ENCODE data around the gene GLDN. TPM values are rescaled to one million over a fixed set of nuclear protein-coding genes. Genes with fewer than 3 reads are reported as not detected.

The GLDN gene
- total RNA-seq, 1 experiment from 2014 or later: 0.15 TPM

DNA sequence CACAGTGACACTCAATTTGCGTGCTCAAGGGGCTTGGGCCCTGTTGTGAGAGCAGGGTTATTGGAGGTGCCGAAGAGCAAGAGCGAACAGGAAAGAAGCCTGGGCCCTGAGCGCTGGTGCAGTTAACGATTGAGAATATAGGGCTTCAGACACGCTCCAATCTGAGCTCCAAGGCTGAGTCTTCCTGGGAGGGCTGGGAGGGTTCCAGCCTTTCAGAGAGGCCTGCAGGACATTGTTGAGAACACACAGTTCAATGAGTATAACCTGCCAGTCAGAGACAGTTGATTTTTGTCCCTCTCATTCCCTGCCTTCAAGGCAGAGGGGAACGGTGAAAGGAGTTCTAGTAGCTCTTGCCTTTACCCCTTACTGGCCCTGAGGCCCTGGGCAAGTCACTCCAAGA lies 47.3 kb downstream of the GLDN start:
- CTCF ChIA-PET: no interaction called here
- POLR2A ChIA-PET (ENCODE audit: unreplicated experiment): no interaction called here
- no peaks in the 10 kb centered on the region for H3K9me3 ChIP-seq (ENCODE audit: low read length)
- ATAC-seq (no peak), DNase-seq (no peak)
- H3K27ac ChIP-seq (ENCODE audit: low read length): no peak overlapping the region
- no TSS peak for BruUV-seq (replicated peaks)
- H3F3A ChIP-seq (ENCODE audit: low read length, unreplicated experiment): no peaks in the 10 kb centered on the region
- H3K9ac ChIP-seq (ENCODE audit: low read length): no peak overlapping the region
- intact Hi-C loops (cut with micrococcal nuclease): no loop called here
- no peaks in the 10 kb centered on the region for H3K27me3 ChIP-seq (ENCODE audit: low read length)
- no peak overlapping the region for H3K4me2 ChIP-seq (ENCODE audit: low read length)
- no peaks in the 10 kb centered on the region for H3K9me2 ChIP-seq (replicated peaks; ENCODE audit: low read length)
- no peaks in the 10 kb centered on the region for H3K79me2 ChIP-seq (ENCODE audit: low read length)
- no peak overlapping the region for H2AFZ ChIP-seq (ENCODE audit: low read length)
- TF ChIP-seq, protein P1, sequence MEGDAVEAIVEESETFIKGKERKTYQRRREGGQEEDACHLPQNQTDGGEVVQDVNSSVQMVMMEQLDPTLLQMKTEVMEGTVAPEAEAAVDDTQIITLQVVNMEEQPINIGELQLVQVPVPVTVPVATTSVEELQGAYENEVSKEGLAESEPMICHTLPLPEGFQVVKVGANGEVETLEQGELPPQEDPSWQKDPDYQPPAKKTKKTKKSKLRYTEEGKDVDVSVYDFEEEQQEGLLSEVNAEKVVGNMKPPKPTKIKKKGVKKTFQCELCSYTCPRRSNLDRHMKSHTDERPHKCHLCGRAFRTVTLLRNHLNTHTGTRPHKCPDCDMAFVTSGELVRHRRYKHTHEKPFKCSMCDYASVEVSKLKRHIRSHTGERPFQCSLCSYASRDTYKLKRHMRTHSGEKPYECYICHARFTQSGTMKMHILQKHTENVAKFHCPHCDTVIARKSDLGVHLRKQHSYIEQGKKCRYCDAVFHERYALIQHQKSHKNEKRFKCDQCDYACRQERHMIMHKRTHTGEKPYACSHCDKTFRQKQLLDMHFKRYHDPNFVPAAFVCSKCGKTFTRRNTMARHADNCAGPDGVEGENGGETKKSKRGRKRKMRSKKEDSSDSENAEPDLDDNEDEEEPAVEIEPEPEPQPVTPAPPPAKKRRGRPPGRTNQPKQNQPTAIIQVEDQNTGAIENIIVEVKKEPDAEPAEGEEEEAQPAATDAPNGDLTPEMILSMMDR (conservative IDR thresholded peaks at IDR 0.05; ENCODE audit: low read depth, low read length): no peak
- no peak for TF ChIP-seq EZH2 (IDR thresholded peaks at IDR 0.05; ENCODE audit: low read length, unreplicated experiment)
- no peak for TF ChIP-seq EZH2phosphoT487 (IDR thresholded peaks at IDR 0.05; ENCODE audit: borderline replicate concordance, low read length)
- H4K20me1 ChIP-seq (ENCODE audit: low read length): no peaks in the 10 kb centered on the region
- no peaks in the 10 kb centered on the region for H3K36me3 ChIP-seq (ENCODE audit: low read depth, low read length)
- H3K4me1 ChIP-seq (ENCODE audit: insufficient read depth, low read length): no peaks in the 10 kb centered on the region
- H3K4me3 ChIP-seq (ENCODE audit: low read length): no peak overlapping the region

DNA sequence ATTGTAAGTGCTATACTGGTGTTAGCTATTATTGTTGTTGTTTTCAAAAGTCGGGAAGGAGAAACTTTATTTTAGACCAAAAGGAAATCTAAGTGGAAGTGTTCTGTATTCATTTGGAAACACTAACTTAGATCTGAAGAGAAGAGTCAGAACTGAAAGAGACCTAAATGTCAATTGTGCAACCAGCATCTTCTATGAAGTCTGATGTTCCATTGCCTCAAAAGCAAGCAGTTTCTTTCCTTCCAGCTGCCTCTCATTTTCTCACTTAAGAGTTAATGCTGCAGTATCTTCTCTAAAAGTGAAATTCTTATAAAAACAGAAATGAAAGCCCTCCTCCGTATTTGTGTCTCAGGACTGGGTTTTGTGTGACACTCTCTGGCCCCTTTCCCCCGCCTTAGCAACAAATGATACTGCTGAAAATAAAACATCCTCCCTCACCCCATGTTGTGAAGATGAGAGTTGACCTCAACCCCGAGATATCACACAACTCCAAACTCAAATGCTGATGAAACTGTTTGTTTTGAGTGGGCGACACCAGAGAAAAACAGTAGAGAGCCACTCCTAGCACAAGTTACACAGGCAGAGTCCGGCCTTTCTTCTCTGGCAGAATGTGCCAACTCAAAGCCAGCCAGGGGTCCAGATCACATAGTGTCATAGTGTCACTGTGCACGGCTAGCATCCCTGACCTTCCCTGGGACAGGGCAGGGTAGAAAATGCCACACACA lies 48.9 kb downstream of the GLDN start:
- TF ChIP-seq EZH2phosphoT487 (IDR thresholded peaks at IDR 0.05; ENCODE audit: borderline replicate concordance, low read length) (no peak), EZH2 (IDR thresholded peaks at IDR 0.05; ENCODE audit: low read length, unreplicated experiment) (no peak)
- TF ChIP-seq, protein P1 (conservative IDR thresholded peaks at IDR 0.05; ENCODE audit: low read depth, low read length): no peak
- Histone ChIP-seq H3K4me2 (ENCODE audit: low read length) (no peak overlapping the region), H3K9me3 (ENCODE audit: low read length) (no peaks in the 10 kb centered on the region), H3F3A (ENCODE audit: low read length, unreplicated experiment) (no peaks in the 10 kb centered on the region), H3K4me1 (ENCODE audit: insufficient read depth, low read length) (no peaks in the 10 kb centered on the region), H3K27ac (ENCODE audit: low read length) (no peak overlapping the region), H3K79me2 (ENCODE audit: low read length) (no peaks in the 10 kb centered on the region), H3K27me3 (ENCODE audit: low read length) (no peaks in the 10 kb centered on the region), H4K20me1 (ENCODE audit: low read length) (no peaks in the 10 kb centered on the region), H3K4me3 (ENCODE audit: low read length) (no peak overlapping the region), H3K9me2 (replicated peaks; ENCODE audit: low read length) (no peaks in the 10 kb centered on the region), H3K36me3 (ENCODE audit: low read depth, low read length) (no peaks in the 10 kb centered on the region), H3K9ac (ENCODE audit: low read length) (no peak overlapping the region), H2AFZ (ENCODE audit: low read length) (no peak overlapping the region)
- no peak for DNase-seq
- intact Hi-C loops (cut with micrococcal nuclease): no loop called here
- CTCF ChIA-PET: no interaction called here
- ATAC-seq: no peak
- POLR2A ChIA-PET (ENCODE audit: unreplicated experiment): no interaction called here
- BruUV-seq (replicated peaks): no TSS peak

DNA sequence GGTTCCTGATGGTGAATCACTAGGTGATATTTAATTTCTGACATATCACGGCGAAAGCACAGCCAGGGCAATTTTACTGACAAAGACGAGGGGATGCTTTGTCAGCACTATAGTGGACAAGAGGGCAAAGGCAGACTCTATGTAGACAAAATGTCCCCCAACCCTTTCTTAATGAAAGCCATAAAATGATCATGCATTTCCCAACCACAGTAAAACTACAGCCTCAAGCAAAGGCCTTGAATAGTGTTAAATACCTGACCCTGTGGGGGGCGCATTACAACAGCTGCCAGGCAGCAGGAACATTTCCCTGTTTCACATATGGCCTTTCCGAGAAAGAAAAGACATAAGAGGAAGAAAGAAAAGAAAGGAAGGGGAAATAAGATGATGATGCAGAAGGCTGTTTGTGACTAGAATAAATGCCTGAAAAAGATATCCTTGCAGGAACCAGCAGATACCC lies 49.5 kb downstream of the GLDN start:
- no peak for TF ChIP-seq EZH2 (IDR thresholded peaks at IDR 0.05; ENCODE audit: low read length, unreplicated experiment)
- TF ChIP-seq, protein P1 (conservative IDR thresholded peaks at IDR 0.05; ENCODE audit: low read depth, low read length): no peak
- no peak for TF ChIP-seq EZH2phosphoT487 (IDR thresholded peaks at IDR 0.05; ENCODE audit: borderline replicate concordance, low read length)
- POLR2A ChIA-PET (ENCODE audit: unreplicated experiment): no interaction called here
- ATAC-seq: no peak

More for the DNA sequence above, 49.5 kb downstream of the GLDN start:
- H3F3A ChIP-seq (ENCODE audit: low read length, unreplicated experiment): no peaks in the 10 kb centered on the region
- H2AFZ ChIP-seq (ENCODE audit: low read length): no peak overlapping the region
- no peak for DNase-seq
- intact Hi-C loops (cut with micrococcal nuclease): no loop called here
- H4K20me1 ChIP-seq (ENCODE audit: low read length): no peaks in the 10 kb centered on the region
- BruUV-seq (replicated peaks): no TSS peak
- H3K79me2 ChIP-seq (ENCODE audit: low read length): no peaks in the 10 kb centered on the region
- H3K9me3 ChIP-seq (ENCODE audit: low read length): no peaks in the 10 kb centered on the region
- no peaks in the 10 kb centered on the region for H3K4me1 ChIP-seq (ENCODE audit: insufficient read depth, low read length)
- no peak overlapping the region for H3K9ac ChIP-seq (ENCODE audit: low read length)
- CTCF ChIA-PET: no interaction called here
- H3K36me3 ChIP-seq (ENCODE audit: low read depth, low read length): no peaks in the 10 kb centered on the region
- no peaks in the 10 kb centered on the region for H3K9me2 ChIP-seq (replicated peaks; ENCODE audit: low read length)
- no peak overlapping the region for H3K4me2 ChIP-seq (ENCODE audit: low read length)
- no peak overlapping the region for H3K27ac ChIP-seq (ENCODE audit: low read length)
- H3K4me3 ChIP-seq (ENCODE audit: low read length): no peak overlapping the region
- no peaks in the 10 kb centered on the region for H3K27me3 ChIP-seq (ENCODE audit: low read length)
